Measurements from ENCODE around the gene CITED2. TPM values are rescaled to one million over a fixed set of nuclear protein-coding genes. Genes with fewer than 3 reads are reported as not detected.

The CITED2 gene
- total RNA-seq, 1 donor from 2014 or later, result 105 TPM

- Histone ChIP-seq H3K36me3 (peaks cover 8% of the 10 kb centered on the region), H3K27ac (replicated peaks) (peak overlapping the region; percentile 96), H3K4me3 (peak overlapping the region; percentile 91), H3K27me3 (ENCODE audit: low read depth) (no peaks in the 10 kb centered on the region), H3K9me3 (replicated peaks) (no peaks in the 10 kb centered on the region), H3K4me1 (peaks cover 81% of the 10 kb centered on the region)
- no peak for DNase-seq
- TF ChIP-seq, protein P1, sequence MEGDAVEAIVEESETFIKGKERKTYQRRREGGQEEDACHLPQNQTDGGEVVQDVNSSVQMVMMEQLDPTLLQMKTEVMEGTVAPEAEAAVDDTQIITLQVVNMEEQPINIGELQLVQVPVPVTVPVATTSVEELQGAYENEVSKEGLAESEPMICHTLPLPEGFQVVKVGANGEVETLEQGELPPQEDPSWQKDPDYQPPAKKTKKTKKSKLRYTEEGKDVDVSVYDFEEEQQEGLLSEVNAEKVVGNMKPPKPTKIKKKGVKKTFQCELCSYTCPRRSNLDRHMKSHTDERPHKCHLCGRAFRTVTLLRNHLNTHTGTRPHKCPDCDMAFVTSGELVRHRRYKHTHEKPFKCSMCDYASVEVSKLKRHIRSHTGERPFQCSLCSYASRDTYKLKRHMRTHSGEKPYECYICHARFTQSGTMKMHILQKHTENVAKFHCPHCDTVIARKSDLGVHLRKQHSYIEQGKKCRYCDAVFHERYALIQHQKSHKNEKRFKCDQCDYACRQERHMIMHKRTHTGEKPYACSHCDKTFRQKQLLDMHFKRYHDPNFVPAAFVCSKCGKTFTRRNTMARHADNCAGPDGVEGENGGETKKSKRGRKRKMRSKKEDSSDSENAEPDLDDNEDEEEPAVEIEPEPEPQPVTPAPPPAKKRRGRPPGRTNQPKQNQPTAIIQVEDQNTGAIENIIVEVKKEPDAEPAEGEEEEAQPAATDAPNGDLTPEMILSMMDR (IDR thresholded peaks at IDR 0.05; ENCODE audit: borderline replicate concordance), result no peak
- intact Hi-C loops (cut with micrococcal nuclease), result loop anchor here (10.0 kb wide), 3 partner anchors 382 to 1072 kb away; no protein-coding TSS in a partner anchor
Observed at GRCh38 chr6:139372326-139373153, 1.9 kb downstream of the CITED2 start.

GRCh38 chr6:139371421-139372203 is 2.8 kb downstream of the CITED2 start:
- Histone ChIP-seq H3K9me3 (replicated peaks) (no peaks in the 10 kb centered on the region), H3K27ac (replicated peaks) (peak overlapping the region; percentile 96), H3K4me3 (peak overlapping the region; percentile 91), H3K4me1 (peaks cover 78% of the 10 kb centered on the region), H3K36me3 (peaks cover 8% of the 10 kb centered on the region), H3K27me3 (ENCODE audit: low read depth) (no peaks in the 10 kb centered on the region)
- no peak for DNase-seq
- TF ChIP-seq, protein P1 (IDR thresholded peaks at IDR 0.05; ENCODE audit: borderline replicate concordance), result no peak
- intact Hi-C loops (cut with micrococcal nuclease), result loop anchor here (10.0 kb wide), 3 partner anchors 383 to 1073 kb away; no protein-coding TSS in a partner anchor

DNA sequence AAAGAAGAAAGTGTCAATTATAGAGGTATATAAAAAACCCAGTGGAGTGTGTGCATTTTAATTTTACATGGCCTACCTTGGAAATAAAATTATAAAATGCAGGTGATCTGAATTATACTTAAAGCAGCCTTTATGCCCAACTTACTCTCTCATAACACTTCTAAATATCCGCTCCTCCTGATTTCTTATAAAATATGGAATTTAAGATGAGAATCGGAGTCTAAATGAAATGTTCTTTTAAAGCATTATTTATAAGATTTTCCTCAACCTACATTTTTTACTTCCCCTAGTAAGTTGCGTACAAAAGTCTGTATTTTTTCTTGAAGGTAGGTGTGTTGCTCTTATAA is 3.5 kb downstream of the CITED2 start:
- TF ChIP-seq, protein P1 (IDR thresholded peaks at IDR 0.05; ENCODE audit: borderline replicate concordance), result no peak
- Histone ChIP-seq H3K27me3 (ENCODE audit: low read depth) (no peaks in the 10 kb centered on the region), H3K9me3 (replicated peaks) (no peaks in the 10 kb centered on the region), H3K4me3 (peak overlapping the region; percentile 91), H3K36me3 (peaks cover 8% of the 10 kb centered on the region), H3K4me1 (peaks cover 72% of the 10 kb centered on the region), H3K27ac (replicated peaks) (peak overlapping the region; percentile 96)
- intact Hi-C loops (cut with micrococcal nuclease), result loop anchor here (10.0 kb wide), 3 partner anchors 384 to 1074 kb away; no protein-coding TSS in a partner anchor
- DNase-seq, result no peak

- Histone ChIP-seq H3K4me1 (peaks cover 67% of the 10 kb centered on the region), H3K4me3 (peak overlapping the region; percentile 91), H3K27me3 (ENCODE audit: low read depth) (no peaks in the 10 kb centered on the region), H3K36me3 (peaks cover 8% of the 10 kb centered on the region), H3K27ac (replicated peaks) (peak overlapping the region; percentile 96), H3K9me3 (replicated peaks) (no peaks in the 10 kb centered on the region)
- TF ChIP-seq, protein P1 (IDR thresholded peaks at IDR 0.05; ENCODE audit: borderline replicate concordance), result no peak
- intact Hi-C loops (cut with micrococcal nuclease), result loop anchor here (10.0 kb wide), 3 partner anchors 384 to 1074 kb away; no protein-coding TSS in a partner anchor
- no peak for DNase-seq
Observed at GRCh38 chr6:139370283-139370998, 4.0 kb downstream of the CITED2 start.
